NCI-H1092 (cell line): Measurements from ENCODE around the gene NAGA.
"Not testable (repeated sequence)": the region's sequence is repeated elsewhere in the genome, so short reads cannot be mapped to it uniquely, and the experiment has no call there.

Source experiments
- DNase-seq: peaks from one replicate; lab custom pipeline; 2025; lab: John Stamatoyannopoulos, UW

Gene NAGA

GRCh38 chr22:42074846-42075676 lies 4.4 kb upstream of the NAGA start:
- no peak for DNase-seq

- no peak for DNase-seq
Measured at GRCh38 chr22:42074132-42074811, 3.7 kb upstream of the NAGA start, which contains the start of gene PHETA2. Gene PHETA2 (plus strand): TSS chr22:42074248. CDS start chr22:42077294, 3,046 bp downstream.

DNA sequence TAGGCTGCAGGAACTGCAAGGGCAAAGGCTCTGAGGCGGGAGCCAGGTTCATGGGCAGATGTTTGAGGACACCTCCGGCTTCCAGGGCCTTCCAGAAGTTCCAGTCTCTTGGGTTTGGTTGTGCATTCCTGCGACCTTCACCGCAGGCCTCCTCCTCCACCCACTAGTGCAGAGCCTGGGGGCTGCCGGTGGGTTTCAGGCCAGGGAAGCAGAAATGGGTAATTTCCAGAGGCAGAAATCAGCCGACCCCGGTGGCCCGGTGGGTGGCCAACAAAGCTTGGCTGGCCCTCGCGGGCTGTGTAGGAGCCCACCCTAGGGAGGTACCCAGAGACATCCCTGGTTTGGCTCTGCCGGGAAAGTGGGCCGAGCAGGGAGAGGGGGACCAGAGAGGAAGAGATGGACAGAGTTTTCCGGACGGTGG lies 3.0 kb upstream of the NAGA start:
- DNase-seq: no peak

DNA sequence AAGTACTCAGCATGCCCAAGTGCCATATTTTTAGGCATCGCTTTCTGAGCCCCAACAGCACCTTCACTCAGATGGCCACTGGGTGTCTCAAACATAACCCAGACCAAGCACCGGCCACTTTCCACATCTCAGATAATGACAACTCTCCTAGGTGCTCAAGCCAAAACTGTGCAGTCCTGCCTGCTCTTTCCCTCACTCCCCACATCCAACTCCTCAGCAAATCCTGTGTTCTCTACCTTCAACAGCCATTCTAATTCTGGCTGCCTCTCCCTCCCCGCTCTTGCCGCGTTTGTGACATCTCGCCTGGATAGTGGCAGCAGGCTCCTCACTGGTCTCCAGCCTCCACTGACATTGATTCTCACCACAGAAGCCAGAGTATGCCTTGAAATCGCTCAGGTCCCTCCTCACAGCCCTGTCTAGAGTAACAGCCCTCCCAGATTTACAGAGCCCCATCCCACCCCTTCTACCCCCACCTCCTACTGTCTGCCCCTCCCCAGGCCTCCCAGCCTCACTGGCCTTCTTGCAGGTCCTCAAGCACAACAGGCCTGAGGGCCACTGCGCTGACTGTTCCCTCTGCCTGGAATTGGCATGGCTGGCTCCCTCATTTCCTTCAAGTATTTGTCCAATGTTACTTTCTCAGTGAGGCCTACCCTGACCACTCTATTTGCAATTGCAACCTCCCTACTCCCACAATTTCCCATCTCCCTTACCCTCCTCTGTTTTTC lies 2.2 kb upstream of the NAGA start:
- no peak for DNase-seq

DNA sequence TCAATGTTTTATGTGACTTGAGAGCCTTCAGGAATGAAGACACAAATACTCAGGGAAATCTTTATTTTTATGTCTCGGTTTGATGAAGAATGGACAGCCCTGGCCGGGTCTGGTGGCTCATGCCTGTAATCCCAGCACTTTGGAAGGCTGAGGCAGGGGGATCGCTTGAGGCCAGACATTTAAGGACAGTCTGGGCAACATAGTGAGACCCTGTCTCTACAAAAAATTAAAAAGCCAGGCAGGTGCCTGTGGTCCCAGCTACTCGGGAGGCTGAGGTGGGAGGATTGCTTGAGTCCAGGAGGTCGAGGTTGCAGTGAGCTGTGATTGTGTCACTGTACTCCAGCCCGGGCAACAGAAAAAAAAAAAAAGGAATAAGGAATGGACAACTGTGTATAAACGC lies 896 bp upstream of the NAGA start:
- not testable (repeated sequence) for DNase-seq

DNA sequence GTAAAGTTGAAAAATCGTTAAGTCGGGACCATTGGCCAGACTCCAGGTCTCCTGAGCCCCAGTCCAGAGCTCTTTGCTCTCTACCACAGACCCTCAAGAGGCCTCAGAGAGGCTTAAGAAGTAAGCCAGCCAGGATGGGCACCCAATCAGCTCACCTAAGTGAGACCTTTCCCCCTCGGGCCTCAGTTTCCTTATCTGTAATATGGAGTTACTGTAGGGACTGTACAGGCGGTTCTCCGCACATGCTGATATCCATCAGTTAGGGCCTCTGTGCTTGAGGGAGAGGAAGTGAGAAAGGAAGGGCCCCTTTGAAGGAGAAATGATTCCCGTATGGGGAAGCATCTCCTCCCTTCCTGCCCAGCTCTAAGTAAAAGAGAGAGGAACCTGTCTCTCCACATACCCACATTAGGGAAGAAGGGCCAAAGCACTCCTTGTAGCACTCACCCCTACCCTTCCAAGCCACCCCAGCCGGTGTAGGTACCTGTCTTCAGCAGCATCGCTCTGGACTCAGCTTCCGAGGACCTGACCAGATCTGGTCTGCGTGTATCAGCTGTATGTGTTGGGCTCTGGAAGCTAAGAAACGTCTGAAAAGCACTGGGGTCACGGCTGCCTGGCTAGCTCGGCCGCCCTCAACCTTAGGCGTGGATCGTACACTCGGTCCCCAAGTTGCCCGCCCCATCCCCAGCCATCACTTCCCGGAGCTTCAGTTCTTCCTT lies 653 bp downstream of the NAGA start:
- DNase-seq: no peak

- DNase-seq: no peak
Measured at GRCh38 chr22:42068291-42068690, 2.3 kb downstream of the NAGA start.

- no peak for DNase-seq
Measured at GRCh38 chr22:42067671-42068251, 2.9 kb downstream of the NAGA start.

- no peak for DNase-seq
Measured at GRCh38 chr22:42066937-42067336, 3.7 kb downstream of the NAGA start.

DNA sequence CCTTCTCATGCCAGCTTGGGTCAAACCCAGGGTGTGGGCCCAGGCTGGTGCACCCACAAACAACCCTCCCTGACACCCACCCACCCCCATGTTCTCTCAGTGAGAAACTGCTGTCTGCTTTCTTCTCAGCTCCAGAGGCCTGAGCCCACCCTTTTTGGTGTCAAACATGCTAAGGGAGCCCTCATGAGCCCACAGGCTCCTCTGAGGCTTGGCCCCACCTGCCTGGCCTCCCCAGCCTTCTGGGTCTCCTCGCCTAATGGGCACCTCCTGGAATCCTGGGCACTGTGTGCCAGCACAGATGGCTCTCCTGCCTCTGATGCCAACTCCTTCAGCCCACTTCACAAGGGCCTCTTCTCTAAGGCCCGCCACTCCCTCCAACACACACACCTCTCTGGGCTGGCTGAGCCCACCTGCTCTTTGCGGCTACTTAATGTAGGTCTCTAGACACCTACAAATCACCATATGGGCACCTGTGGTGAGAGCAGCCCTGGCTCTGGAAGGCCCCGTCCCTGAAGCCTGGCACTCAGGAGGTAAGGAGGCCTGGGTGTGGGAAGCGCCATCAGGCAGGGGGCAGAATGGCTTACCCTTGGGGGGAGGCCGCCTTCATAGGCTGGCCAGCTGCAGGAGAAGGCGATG lies 4.4 kb downstream of the NAGA start:
- no peak for DNase-seq

- DNase-seq: no peak
Measured at GRCh38 chr22:42065438-42066125, 5.0 kb downstream of the NAGA start.

GRCh38 chr22:42064629-42065028 lies 6.0 kb downstream of the NAGA start:
- no peak for DNase-seq

- DNase-seq: no peak
Measured at GRCh38 chr22:42062506-42063170, 8.0 kb downstream of the NAGA start.

DNA sequence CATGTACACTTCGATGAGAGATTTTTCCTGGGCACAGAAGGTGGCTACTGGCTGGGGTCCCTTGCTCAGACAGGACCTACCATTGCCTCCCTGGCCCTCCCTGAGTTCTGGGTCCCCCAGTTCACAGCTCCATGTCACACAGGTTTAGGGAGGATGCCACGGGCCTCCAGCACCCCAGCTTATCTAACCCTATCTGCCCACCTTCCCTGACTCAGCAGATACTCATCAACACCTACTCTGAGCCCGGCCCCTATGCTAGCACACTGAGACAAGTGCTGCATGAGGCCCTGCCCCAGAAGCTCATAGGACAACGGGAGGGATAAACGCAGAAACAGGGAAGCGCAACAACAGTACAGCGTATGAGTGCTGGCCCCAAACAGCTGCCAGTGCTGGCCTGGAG lies 9.6 kb downstream of the NAGA start:
- no peak for DNase-seq

- no peak for DNase-seq
Measured at GRCh38 chr22:42060489-42060888, 10.1 kb downstream of the NAGA start.

- DNase-seq: no peak
Measured at GRCh38 chr22:42056757-42057511, 13.7 kb downstream of the NAGA start.

DNA sequence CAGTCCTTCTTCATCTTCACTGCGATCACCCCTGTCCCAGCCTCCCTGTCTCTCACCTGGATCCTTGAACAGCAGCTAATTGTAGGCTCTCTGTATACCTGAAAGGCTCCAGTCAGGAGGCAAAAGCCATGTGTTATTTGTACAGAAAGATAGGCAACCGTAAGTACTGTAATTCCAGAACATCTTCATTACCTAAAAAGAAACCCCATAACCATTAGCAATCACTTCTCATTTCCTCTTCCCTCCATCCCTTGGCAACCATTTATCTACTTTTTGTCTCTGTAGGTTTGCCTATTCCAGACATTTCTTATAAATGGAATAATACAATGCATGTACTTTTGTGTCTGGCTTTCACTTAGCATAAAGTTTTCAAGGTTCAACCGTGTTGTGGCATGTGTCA lies 17.8 kb downstream of the NAGA start:
- no peak for DNase-seq

DNA sequence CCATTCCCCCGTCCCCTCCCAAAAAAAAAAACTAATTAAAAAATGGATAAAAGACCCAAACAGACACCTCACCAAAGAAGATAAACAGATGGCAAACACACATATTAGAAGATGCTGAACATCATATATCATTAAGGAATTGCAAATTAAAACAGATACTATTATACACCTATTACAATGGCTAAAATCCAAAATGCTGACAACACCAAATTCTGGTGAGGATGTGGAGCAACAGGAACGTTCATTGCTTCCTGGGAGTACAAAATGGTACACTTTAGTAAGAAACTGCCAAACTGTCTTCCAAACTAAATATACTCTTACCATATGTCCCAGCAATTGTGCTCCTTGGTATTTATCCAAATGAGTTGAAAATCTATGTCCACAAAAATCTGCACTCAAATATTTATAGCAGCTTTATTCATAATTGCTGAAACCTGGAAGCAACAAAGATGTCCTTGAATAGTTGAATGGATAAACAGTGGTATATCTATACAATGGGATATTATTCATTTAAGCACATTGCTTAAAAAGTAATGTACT lies 19.9 kb downstream of the NAGA start:
- DNase-seq: no peak

DNA sequence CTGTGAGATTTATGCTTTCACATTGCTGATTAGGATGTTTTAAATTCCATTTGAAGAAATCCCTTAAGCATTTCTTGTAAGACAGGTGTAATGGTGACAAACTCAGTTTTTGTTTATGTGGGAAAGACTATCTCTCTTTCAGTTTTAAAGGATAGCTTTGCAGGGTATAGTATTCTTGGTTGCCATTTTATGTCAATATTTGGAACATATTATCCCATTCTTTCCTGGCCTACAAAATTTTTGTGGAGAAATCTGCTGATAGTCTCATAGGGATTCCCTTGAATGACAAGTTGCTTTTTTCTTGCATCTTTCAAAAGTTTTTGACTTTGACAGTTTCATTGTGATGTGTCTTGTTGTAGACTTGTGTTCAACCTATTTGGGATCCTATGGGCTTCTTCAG lies 28.8 kb downstream of the NAGA start:
- DNase-seq: no peak
